ENCODE results near the gene NFIB. TPM values are rescaled to one million over a fixed set of nuclear protein-coding genes. Genes with fewer than 3 reads are reported as not detected.

The NFIB gene
- total RNA-seq, 1 donor from 2014 or later: 11.6 TPM

GRCh38 chr9:14321517-14322130 is 7.7 kb upstream of the NFIB start:
- no peaks in the 10 kb centered on the region for H3K36me3 ChIP-seq (ENCODE audit: control insufficient read depth, insufficient read depth, low read length)
- no peak for FAIRE-seq
- H3K4me3 ChIP-seq (ENCODE audit: low read depth, low read length): peak overlapping the region; percentile 76

DNA sequence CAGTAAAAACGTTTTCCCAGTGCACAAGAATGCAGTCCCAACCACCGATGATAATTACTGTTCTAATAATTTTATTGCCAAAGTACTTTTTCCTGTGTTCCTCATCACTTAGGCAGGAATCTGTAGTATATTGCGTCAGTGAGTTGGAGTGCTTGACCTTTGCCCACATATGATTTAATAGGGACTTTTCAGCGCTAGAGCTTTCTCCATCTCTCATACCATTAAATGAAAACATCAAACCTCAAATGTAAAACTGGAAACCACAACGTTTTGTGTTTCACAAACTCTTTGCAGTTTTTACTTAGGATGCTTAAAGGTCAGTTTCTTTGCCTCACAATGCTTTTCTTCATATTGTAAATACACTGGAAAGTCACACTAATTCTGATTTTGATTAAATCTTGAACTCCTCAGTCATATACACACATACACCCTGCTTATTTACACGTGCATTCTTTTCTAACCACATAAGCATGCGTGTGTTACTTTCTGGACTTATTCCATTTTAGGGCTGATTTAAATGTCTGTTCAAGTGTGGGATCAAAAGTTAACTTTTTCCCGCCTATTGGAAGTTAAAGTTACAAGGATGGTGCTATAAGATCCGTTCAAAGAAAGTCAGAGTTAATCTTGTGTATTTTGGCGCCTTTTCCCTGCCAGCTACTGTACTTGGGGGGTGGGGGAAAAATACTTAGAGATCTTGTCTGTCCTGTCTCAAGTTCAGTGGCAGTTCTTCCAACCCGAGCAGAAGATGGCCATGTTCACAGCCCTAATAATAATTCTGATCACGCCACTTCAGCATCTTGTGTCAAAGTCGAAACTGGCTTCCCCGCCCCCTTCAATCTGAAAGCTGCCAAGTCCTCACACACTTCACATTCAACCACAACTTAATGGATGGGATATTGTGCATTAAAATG is 6.6 kb upstream of the NFIB start:
- TF ChIP-seq CTCF (IDR thresholded peaks at IDR 0.05; ENCODE audit: insufficient read depth, low read length, severe bottlenecking): no peak
- Histone ChIP-seq H3K27me3 (ENCODE audit: control insufficient read depth, insufficient read depth, low read length) (no peaks in the 10 kb centered on the region), H3K36me3 (ENCODE audit: control insufficient read depth, insufficient read depth, low read length) (no peaks in the 10 kb centered on the region), H3K4me3 (ENCODE audit: low read depth, low read length) (peak overlapping the region; percentile 8)
- FAIRE-seq: no peak
- DNase-seq (ENCODE audit: low read depth): peak; percentile 86

More at GRCh38 chr9:14321517-14322130, 7.7 kb upstream of the NFIB start:
- peak; percentile 36 for DNase-seq (ENCODE audit: low read depth)
- no peak for TF ChIP-seq CTCF (IDR thresholded peaks at IDR 0.05; ENCODE audit: insufficient read depth, low read length, severe bottlenecking)
- H3K27me3 ChIP-seq (ENCODE audit: control insufficient read depth, insufficient read depth, low read length): no peaks in the 10 kb centered on the region

DNA sequence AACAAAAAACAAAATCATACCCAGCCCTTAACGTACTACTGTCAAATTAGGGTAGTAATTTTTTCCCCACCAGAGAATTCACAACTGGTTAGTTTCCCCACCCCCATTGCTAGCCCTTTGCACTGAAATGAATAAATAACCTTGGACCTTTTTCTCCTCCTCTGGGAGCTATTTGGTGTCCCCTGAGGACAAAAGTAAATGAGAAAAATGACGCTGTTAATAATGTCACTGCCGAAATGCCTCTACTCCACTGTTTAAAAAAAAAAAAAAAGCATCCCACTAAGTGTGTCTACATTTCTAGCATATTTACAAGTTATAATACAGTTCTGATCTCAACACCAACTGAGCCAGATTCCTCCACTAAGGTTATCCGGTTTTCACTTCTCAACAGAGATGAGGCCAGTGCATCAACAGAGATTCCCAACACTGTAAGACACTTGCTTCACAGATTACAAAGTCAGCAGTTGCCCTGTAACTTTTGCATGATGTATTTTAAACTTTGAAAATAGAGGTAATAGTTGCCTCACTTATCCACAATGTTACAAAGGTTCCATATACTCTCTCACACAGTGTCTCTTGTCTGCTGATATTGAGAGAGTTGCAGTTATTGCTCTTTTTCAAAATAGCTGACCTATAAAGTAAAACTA is 5.1 kb upstream of the NFIB start:
- H3K27me3 ChIP-seq (ENCODE audit: control insufficient read depth, insufficient read depth, low read length): no peaks in the 10 kb centered on the region
- no peak for TF ChIP-seq CTCF (IDR thresholded peaks at IDR 0.05; ENCODE audit: insufficient read depth, low read length, severe bottlenecking)
- H3K36me3 ChIP-seq (ENCODE audit: control insufficient read depth, insufficient read depth, low read length): no peaks in the 10 kb centered on the region
- FAIRE-seq (no peak), DNase-seq (ENCODE audit: low read depth) (no peak)
- no peak overlapping the region for H3K4me3 ChIP-seq (ENCODE audit: low read depth, low read length)

- Histone ChIP-seq H3K4me3 (ENCODE audit: low read depth, low read length) (no peak overlapping the region), H3K36me3 (ENCODE audit: control insufficient read depth, insufficient read depth, low read length) (no peaks in the 10 kb centered on the region), H3K27me3 (ENCODE audit: control insufficient read depth, insufficient read depth, low read length) (no peaks in the 10 kb centered on the region)
- no peak for TF ChIP-seq CTCF (IDR thresholded peaks at IDR 0.05; ENCODE audit: insufficient read depth, low read length, severe bottlenecking)
- DNase-seq (ENCODE audit: low read depth) (no peak), FAIRE-seq (no peak)
These were observed 4.4 kb upstream of the NFIB start for GRCh38 chr9:14318361-14318760.

DNA sequence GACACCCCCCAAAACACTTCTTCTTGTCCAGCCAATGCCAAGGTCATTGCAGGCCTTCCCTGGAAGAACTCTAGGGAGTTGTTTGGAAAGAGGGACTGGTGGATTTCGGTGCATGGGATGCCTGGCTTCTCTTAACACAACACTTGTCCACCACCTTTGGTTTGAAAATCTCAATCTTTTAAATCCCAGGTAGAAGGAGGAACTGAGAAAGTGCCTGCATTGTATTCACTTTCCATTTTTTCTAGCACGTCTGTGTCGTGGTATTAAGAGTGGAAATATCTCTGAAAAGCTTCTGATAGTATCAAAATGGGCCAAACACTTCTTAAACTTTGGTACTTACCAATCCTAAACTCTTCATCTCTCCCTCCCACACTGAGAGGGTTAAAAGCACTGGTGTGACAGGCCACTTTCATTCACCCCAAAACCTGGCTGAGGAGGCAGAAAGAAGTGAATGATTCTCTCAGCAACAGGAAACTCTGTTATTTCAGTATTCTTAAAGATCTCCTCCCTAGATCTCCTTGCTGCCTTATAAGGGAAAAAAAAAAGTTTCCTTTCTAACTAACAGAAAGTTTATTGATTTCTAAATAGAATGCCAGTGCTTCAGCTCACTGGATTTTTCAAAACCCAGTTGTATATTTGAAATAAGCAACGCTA is 3.9 kb upstream of the NFIB start:
- no peak for TF ChIP-seq CTCF (IDR thresholded peaks at IDR 0.05; ENCODE audit: insufficient read depth, low read length, severe bottlenecking)
- no peaks in the 10 kb centered on the region for H3K36me3 ChIP-seq (ENCODE audit: control insufficient read depth, insufficient read depth, low read length)
- no peaks in the 10 kb centered on the region for H3K27me3 ChIP-seq (ENCODE audit: control insufficient read depth, insufficient read depth, low read length)
- DNase-seq (ENCODE audit: low read depth): no peak
- no peak for FAIRE-seq
- no peak overlapping the region for H3K4me3 ChIP-seq (ENCODE audit: low read depth, low read length)

Measured in bronchial epithelial cell (primary cell).